Stimulated activated naive CD8-positive, alpha-beta T cell treated with anti-CD3 and anti-CD28 coated beads, Interleukin-15, Interleukin-2, amounts not matched to agents 100 ng/mL and 50 ng/mL, for 24 hours (primary cell): ENCODE results near the gene PTCD2.
A peak's percentile ranks its signal among the peaks of the same experiment; 100 is the strongest.
"Not testable (repeated sequence)": the region's sequence is repeated elsewhere in the genome, so short reads cannot be mapped to it uniquely, and the experiment has no call there.

Experiments
- H3K27ac Mint-ChIP-seq: one replicate; pipeline ENCODE4 v1.8.0; 2021; ENCODE audit warnings: mild to moderate bottlenecking, mixed read lengths
- H3K27me3 Mint-ChIP-seq: one replicate; pipeline ENCODE4 v1.8.0; 2021; ENCODE audit warnings: mixed read lengths
- H3K36me3 Mint-ChIP-seq: one replicate; pipeline ENCODE4 v1.8.0; 2021; ENCODE audit warnings: low read depth, mixed read lengths
- H3K4me1 Mint-ChIP-seq: one replicate; pipeline ENCODE4 v1.8.0; 2021; ENCODE audit warnings: low read depth, mixed read lengths
- H3K4me3 Mint-ChIP-seq: one replicate; pipeline ENCODE4 v1.8.0; 2021; ENCODE audit warnings: mild to moderate bottlenecking, mixed read lengths
- H3K9me3 Mint-ChIP-seq: one replicate; pipeline ENCODE4 v1.8.0; 2021; ENCODE audit warnings: mixed read lengths

The PTCD2 gene

DNA sequence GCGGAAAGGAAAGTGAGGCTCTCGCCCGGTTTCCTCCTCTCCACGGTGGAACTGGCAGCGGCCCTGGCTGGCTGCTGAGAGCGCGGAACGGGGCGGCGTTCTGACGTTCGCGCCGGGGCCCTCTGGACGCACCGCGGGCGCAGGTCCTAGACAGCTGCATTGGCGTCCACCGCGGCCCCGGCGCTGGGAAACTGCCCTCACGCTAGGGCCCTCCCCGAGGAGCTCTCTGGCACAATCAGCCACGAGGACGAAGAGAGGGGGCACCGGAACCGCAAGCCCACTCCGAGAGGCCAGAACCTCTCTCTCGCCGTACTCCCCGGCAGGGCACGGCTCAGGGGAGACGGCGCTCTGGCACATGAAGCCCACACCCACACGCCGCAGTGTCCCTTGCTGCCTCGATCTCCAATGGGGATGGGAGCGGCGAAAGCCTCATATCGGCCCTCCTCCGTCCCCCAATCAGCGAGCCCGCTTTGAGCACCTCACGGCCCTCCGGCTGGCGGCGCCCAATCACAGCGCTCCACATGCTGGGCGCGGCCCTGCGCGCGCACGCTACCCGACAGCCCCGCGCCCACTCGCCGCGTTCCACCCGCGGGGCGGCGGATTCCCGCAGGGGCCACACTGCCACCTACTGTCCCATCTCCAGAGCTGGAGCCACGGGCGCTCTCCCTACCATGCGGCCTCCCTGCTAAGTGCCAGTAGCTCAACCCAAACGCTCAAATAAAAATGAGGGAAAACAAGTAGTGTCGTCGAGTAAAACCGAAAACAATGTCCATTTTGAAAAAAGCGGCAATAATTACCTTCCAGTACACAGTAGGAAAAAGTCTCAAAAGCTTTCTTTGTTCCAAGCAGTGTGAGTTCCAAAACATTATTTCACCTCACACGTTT, 12.0 kb upstream of the PTCD2 start:
- Mint-ChIP-seq H3K4me3 (peak overlapping the region; percentile 86), H3K27me3 (no peaks in the 10 kb centered on the region), H3K36me3 (peaks cover 68% of the 10 kb centered on the region), H3K9me3 (no peaks in the 10 kb centered on the region), H3K4me1 (peaks cover 49% of the 10 kb centered on the region), H3K27ac (peak overlapping the region; percentile 95)

DNA sequence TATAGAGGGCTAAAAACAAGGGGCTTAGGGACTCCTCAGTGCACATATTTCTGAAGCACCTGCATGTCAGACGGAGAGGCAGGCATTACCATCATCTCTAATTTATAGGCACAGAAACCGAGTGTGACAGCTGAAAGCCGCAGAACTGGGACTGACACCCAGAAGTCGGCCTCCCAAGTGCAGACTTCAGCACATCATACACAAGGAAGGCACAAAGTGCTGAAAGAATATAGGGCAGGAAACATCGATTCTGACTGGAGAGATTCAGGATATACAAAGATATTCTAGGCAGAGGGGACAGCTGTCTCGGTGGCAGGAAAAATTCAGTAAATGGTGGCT, 11.4 kb upstream of the PTCD2 start:
- no peaks in the 10 kb centered on the region for H3K9me3 Mint-ChIP-seq
- H3K27ac Mint-ChIP-seq, result peak overlapping the region; percentile 95
- H3K4me3 Mint-ChIP-seq, result peak overlapping the region; percentile 86
- H3K4me1 Mint-ChIP-seq, result peaks cover 43% of the 10 kb centered on the region
- H3K27me3 Mint-ChIP-seq, result no peaks in the 10 kb centered on the region
- peaks cover 68% of the 10 kb centered on the region for H3K36me3 Mint-ChIP-seq

DNA sequence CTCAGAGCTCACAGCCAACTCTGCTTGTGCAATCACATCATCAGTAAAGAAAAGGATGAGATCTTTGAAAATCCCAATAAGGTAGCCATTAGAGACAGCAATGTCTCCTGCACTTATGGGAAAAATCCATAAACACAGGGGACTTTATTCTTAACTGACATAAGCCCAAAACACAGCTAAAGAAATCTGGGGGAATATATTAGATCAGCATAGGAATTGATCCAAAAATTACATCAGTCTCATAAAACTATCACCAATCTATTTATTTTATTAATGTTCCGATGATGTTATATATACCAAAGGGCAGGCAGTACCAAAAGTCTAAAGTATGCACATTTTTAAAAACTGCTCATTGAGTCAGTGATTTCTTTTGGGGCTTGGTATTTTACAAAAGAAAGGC, 7.0 kb upstream of the PTCD2 start:
- no peaks in the 10 kb centered on the region for H3K9me3 Mint-ChIP-seq
- H3K36me3 Mint-ChIP-seq, result peaks cover 72% of the 10 kb centered on the region
- no peak overlapping the region for H3K4me3 Mint-ChIP-seq
- H3K27me3 Mint-ChIP-seq, result no peaks in the 10 kb centered on the region
- H3K4me1 Mint-ChIP-seq, result peaks cover 38% of the 10 kb centered on the region
- no peak overlapping the region for H3K27ac Mint-ChIP-seq

DNA sequence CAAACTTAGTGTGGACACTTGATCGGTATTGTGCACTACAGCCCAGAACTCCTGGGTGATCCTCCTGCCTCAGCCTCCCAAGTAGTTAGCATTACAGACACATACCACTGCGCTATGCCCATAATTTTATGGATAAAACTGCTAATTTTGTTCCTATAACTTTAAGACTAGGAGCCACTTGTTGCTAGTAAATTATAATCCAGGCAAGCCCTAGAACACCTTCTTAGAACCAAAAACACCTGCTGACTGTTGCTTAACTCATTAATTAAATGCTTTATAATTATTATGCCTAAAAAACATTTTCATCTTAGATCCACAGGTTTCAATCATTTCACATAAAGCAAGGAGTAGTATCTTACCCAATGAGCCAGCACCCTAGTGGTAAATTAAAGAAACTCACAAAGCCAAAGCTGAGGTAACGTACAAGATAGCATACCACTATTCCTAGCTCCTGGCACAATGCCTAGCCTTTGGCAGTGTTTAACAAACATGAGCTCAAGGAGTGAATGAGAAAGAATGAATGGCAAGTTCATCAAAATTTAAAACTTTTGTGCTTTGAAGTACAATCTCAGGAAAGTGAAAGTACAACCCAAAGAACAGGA, 5.5 kb upstream of the PTCD2 start:
- H3K9me3 Mint-ChIP-seq, result no peaks in the 10 kb centered on the region

DNA sequence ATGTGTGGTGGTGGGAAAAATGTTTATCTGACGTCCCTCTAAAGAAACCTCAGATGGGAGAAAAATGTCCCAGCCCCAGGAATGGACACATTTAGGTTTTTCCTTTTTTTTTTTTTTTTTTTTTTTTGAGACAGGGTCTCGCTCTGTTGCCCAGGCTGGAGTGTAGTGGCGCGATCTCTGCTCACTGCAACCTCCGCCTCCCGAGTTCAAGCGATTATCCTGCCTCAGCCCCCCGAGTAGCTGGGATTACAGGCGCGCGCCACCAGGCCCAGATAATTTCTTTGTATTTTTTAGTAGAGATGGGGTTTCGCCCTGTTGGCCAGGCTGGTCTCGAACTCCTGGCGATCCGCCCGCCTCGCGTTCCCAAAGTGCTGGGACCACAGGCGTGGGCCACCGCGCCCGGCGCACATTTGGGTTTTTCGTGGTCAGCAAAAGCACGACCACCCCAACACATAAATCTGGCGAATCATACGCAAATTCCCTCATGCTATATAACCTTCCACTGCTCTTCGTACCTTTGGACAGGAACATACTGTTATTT, 668 bp upstream of the PTCD2 start:
- not testable (repeated sequence) for H3K27me3 Mint-ChIP-seq, H3K9me3 Mint-ChIP-seq
- peaks cover 57% of the 10 kb centered on the region for H3K36me3 Mint-ChIP-seq
- peaks cover 52% of the 10 kb centered on the region for H3K4me1 Mint-ChIP-seq
- peak overlapping the region; percentile 96 for H3K4me3 Mint-ChIP-seq
- peak overlapping the region; percentile 98 for H3K27ac Mint-ChIP-seq

More for the DNA sequence above, 5.5 kb upstream of the PTCD2 start:
- Mint-ChIP-seq H3K4me1 (peaks cover 40% of the 10 kb centered on the region), H3K36me3 (peaks cover 68% of the 10 kb centered on the region), H3K4me3 (peak overlapping the region; percentile 6), H3K27ac (peak overlapping the region; percentile 49), H3K27me3 (no peaks in the 10 kb centered on the region)

DNA sequence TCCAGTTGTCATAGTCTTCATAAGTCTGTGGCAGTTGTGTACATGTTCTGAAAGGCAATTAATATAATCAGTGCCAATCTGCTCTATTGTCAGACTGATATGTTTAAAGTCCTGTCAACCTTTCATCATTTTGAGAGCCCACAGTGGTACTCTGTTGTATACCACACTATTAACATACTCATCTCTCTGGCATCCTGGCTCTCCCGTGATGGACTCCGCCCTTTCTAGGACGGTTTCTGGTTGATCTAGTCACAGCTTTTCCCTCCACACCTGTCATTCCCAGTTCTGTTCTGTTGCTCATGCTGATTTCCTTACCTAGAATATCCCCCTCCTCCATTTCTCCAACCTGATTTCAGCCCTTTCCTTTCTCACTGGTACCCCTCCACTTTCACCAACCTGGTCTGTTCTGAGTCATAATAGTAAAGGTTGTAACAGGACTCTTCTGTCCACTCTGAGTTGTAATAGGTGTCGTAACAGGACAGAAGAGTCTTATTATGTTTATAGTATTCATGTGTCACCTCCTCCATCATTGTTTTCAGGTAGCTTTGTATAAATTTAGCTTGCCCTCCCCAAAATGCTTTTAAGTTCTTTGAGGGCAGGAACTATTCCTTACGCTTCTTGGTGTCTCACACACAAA, 4.1 kb downstream of the PTCD2 start:
- Mint-ChIP-seq H3K4me3 (no peak overlapping the region), H3K36me3 (peaks cover 57% of the 10 kb centered on the region)

DNA sequence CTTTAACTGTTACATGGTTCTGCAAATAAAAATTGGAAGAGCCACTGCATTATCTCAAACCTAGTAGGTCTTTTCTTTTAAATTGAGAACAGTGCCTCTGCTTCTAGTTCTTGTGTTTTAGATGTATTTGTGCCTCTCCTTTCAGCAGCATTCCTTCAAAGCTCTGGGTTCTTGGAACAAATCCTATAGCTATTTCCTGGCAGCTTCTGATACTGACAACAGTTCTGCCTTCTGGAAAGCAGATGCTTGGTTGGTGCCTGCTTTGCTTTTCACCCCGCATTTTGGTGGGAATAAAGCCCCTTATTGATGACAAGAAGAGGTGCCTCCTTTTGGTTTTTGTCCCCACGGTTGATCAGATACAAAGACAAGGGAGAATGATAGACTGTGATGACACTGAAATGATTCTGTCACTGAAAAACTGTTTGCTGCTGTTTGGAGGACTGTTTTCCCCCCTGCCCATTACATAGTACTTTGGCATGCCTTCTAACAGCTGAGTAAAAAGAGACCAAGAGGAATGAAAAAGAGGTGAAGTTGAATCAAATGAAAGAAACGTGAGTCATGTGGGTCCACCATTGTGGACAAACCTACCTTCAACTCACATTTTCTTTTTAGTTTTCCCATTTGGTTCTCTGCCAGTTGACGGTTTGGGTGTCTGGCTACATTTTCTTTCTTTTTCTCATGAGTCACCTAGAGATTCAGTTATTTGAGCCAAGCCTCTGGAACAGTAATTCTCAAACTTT, 5.6 kb downstream of the PTCD2 start:
- no peak overlapping the region for H3K27ac Mint-ChIP-seq
- peaks cover 13% of the 10 kb centered on the region for H3K4me1 Mint-ChIP-seq
- H3K36me3 Mint-ChIP-seq, result peaks cover 68% of the 10 kb centered on the region
- no peak overlapping the region for H3K4me3 Mint-ChIP-seq
- H3K9me3 Mint-ChIP-seq, result no peaks in the 10 kb centered on the region
- no peaks in the 10 kb centered on the region for H3K27me3 Mint-ChIP-seq

More for the DNA sequence above, 4.1 kb downstream of the PTCD2 start:
- H3K4me1 Mint-ChIP-seq, result peaks cover 13% of the 10 kb centered on the region
- no peak overlapping the region for H3K27ac Mint-ChIP-seq
- no peaks in the 10 kb centered on the region for H3K9me3 Mint-ChIP-seq
- H3K27me3 Mint-ChIP-seq, result no peaks in the 10 kb centered on the region

DNA sequence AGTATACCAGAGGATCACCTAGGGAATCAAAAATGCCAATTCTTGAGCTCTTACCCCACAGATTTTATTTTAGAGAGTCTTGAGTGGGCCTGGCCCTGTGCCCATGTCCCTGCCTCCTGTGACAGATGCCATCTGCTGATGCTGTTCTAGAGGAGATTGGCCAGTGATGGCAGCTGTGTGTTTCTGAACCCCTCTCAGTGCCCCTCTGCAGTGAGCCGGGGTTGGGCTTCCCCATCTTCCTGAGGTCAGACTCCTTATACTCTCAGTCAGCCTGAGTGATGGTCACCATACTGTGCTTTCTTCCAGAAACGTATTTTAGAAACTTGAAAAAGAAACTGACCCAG, 6.1 kb downstream of the PTCD2 start:
- H3K36me3 Mint-ChIP-seq, result peaks cover 74% of the 10 kb centered on the region
- peaks cover 9% of the 10 kb centered on the region for H3K4me1 Mint-ChIP-seq
- H3K4me3 Mint-ChIP-seq, result no peak overlapping the region
- no peaks in the 10 kb centered on the region for H3K27me3 Mint-ChIP-seq
- no peak overlapping the region for H3K27ac Mint-ChIP-seq
- H3K9me3 Mint-ChIP-seq, result no peaks in the 10 kb centered on the region

DNA sequence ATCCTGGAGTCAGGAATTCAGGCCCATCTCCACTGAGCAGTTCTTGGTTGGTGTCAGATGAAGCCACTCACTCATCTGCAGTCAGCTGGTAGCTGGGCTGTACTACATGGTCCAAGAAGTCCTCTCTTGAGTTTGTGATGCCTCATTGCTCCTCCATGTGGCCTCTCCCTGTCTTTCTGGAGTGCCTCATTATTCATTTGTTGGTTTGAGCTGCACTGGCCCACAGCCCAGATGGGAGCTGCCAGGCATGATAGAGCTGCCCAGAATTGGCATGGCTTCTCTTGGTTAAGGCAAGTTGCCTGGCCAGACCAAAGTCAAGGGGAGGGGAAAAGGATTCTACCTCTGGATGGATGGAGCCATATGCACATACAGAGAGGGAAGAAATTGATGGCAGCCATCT, 8.0 kb downstream of the PTCD2 start:
- no peak overlapping the region for H3K4me3 Mint-ChIP-seq
- H3K27me3 Mint-ChIP-seq, result no peaks in the 10 kb centered on the region
- no peaks in the 10 kb centered on the region for H3K4me1 Mint-ChIP-seq
- H3K36me3 Mint-ChIP-seq, result peaks cover 70% of the 10 kb centered on the region
- no peak overlapping the region for H3K27ac Mint-ChIP-seq
- H3K9me3 Mint-ChIP-seq, result no peaks in the 10 kb centered on the region

DNA sequence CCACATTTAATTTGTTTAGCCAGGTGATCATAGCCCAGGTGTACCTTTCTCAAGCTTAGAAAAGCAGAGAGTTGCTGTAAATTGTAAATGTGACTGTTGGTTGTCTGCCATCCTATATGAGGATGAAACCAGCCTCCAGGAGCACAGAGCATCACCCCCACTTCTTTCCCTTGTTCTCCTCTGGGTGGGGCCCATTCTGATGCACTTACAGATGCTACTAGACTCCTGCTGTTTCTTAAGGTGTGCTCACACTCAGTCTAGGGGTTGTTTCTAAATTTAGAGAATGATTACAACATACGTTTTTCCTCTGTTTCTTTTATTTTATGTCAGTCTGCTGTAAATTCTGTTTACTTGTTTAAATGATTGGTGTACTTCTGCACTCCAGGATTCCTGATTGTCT, 10.5 kb downstream of the PTCD2 start:
- no peaks in the 10 kb centered on the region for H3K27me3 Mint-ChIP-seq
- H3K4me1 Mint-ChIP-seq, result no peaks in the 10 kb centered on the region
- H3K36me3 Mint-ChIP-seq, result peaks cover 58% of the 10 kb centered on the region
- no peak overlapping the region for H3K4me3 Mint-ChIP-seq
- no peaks in the 10 kb centered on the region for H3K9me3 Mint-ChIP-seq
- no peak overlapping the region for H3K27ac Mint-ChIP-seq

DNA sequence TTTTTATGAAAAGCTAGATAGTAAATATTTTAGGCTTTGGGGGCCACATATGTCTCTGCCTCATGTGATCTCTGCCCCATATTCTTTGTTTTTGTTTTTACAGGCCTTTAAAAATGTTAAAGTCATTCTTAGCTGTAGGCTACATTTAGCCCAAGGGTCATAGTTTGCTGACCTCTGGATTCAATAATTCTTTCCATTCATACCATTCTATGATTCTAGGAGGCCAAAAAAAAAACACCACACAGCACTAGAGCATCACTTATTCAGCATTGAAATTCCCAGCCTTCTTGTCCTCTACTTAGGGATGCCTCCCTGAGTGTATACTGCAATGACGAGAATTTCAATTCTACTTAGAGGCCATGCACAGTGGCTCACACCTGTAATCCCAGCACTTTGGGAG, 17.0 kb downstream of the PTCD2 start:
- no peaks in the 10 kb centered on the region for H3K27me3 Mint-ChIP-seq
- peaks cover 53% of the 10 kb centered on the region for H3K36me3 Mint-ChIP-seq
- H3K9me3 Mint-ChIP-seq, result no peaks in the 10 kb centered on the region
- no peaks in the 10 kb centered on the region for H3K4me1 Mint-ChIP-seq
- no peak overlapping the region for H3K4me3 Mint-ChIP-seq
- H3K27ac Mint-ChIP-seq, result no peak overlapping the region

DNA sequence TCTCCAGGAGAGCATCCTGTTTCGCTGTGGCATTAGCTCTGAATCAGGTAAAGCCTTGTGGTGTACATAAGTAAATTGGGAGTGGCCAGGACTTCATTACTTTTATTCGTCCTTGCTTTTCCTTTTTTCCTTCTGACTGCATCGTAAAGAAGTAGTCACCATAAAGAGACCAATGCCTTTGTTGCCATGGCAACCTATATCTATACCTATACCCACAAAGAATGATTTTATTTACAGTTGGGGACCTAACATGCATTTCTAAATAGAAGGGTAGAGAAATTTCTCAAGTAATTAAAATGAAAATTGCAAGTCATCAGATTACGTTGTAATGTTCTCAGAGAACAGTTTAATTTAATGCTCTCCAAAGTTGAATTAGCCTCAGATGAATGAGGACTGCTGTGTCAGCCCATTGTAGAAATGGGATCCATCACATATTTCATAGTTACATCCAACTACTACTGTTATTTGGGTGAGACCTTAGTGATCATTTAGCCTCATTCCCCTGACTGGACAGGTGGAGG, 18.6 kb downstream of the PTCD2 start:
- Mint-ChIP-seq H3K4me1 (no peaks in the 10 kb centered on the region), H3K36me3 (peaks cover 60% of the 10 kb centered on the region), H3K27ac (no peak overlapping the region), H3K4me3 (no peak overlapping the region), H3K9me3 (no peaks in the 10 kb centered on the region), H3K27me3 (no peaks in the 10 kb centered on the region)

DNA sequence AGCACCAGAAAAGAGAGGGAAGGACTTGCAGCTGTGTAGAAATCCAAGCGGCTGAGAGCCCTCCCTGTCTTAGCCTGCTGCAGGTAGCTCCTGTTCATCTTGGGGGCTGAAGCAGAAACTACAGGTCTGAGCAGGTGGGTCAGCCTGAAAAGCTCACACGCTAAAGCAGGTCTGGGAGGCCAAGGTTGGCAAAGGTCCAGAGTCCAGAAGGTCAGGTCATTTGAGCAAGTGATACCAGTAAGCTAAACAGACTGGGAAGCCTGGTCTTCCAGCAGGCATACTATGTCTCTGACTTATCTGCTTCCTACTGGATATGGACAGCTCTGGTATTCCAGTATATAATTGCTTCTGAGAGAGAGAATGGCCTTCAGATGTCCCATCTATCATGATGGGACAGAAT, 26.2 kb downstream of the PTCD2 start:
- Mint-ChIP-seq H3K4me3 (no peak overlapping the region), H3K27ac (no peak overlapping the region), H3K27me3 (no peaks in the 10 kb centered on the region), H3K4me1 (peaks cover 28% of the 10 kb centered on the region), H3K9me3 (no peaks in the 10 kb centered on the region), H3K36me3 (peaks cover 54% of the 10 kb centered on the region)

DNA sequence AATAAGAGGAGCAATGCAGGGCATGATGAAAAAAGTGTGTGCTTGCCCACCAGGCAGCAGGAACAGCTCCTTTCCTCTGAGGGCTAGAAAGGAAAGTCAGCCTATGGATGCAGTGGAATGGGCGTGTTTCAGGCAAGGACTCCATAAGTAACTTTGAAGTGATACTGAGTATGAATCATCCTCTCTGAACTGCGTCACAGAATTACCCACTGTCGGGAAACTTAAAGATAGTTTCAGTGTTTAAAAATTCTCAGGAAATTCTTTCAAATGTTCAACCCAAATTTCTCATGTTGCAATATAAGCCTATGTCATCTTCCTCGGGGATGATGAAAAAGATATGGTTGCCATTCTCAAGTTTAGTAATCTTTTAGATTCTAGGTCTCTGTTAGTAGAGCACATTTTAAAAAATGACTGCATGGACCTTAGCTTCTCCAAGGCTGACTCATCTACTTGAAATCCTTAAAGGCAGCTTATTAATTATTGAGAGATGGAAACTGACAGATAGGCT, 27.7 kb downstream of the PTCD2 start:
- no peak overlapping the region for H3K27ac Mint-ChIP-seq

More for the DNA sequence above, 27.7 kb downstream of the PTCD2 start:
- Mint-ChIP-seq H3K4me3 (no peak overlapping the region), H3K4me1 (peaks cover 28% of the 10 kb centered on the region), H3K9me3 (no peaks in the 10 kb centered on the region), H3K36me3 (peaks cover 55% of the 10 kb centered on the region), H3K27me3 (no peaks in the 10 kb centered on the region)
